ENCODE data around the gene RFXANK.

- TF ChIP-seq CTCF (IDR thresholded peaks at IDR 0.05; ENCODE audit: poor library complexity): no peak
- no peak for TF ChIP-seq EZH2 (IDR thresholded peaks at IDR 0.05; ENCODE audit: borderline replicate concordance)
- no peak for TF ChIP-seq EZH2phosphoT487 (IDR thresholded peaks at IDR 0.05; ENCODE audit: low read depth, severe bottlenecking, unreplicated experiment)
These were observed 21.0 kb upstream of the RFXANK start for GRCh38 chr19:19170873-19171672.
